Measurements from ENCODE around the gene DONSON.

The DONSON gene

GRCh38 chr21:33562389-33562788 lies 26.1 kb downstream of the DONSON start:
- no peak for DNase-seq (ENCODE audit: low read depth)

GRCh38 chr21:33561373-33561772 lies 27.1 kb downstream of the DONSON start:
- no peak for DNase-seq (ENCODE audit: low read depth)

GRCh38 chr21:33560965-33561364 lies 27.5 kb downstream of the DONSON start:
- DNase-seq (ENCODE audit: low read depth), result no peak

DNA sequence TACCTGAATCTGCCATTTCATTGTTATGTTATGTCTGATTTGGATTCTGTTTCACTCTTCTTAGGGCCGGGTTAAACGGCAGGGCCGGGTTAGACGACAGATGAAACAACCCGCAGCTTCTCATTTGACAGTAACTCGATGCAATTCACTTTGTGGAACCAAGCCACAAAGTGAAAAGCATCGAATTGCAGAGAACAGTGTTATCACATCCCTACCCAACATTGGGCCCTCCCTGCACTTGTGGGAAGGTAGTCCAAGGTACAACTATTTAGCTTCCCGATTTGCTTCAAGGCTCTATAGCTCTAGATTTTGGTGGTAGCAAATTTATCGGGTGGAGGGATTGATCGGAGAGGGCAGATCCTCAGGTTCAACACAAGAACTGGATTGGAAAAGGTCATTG lies 28.7 kb downstream of the DONSON start:
- DNase-seq (ENCODE audit: low read depth), result no peak

- no peak for DNase-seq (ENCODE audit: low read depth)
Observed at GRCh38 chr21:33558777-33559421, 29.6 kb downstream of the DONSON start.

- DNase-seq (ENCODE audit: low read depth), result no peak
Observed at GRCh38 chr21:33557447-33557846, 31.0 kb downstream of the DONSON start.

DNA sequence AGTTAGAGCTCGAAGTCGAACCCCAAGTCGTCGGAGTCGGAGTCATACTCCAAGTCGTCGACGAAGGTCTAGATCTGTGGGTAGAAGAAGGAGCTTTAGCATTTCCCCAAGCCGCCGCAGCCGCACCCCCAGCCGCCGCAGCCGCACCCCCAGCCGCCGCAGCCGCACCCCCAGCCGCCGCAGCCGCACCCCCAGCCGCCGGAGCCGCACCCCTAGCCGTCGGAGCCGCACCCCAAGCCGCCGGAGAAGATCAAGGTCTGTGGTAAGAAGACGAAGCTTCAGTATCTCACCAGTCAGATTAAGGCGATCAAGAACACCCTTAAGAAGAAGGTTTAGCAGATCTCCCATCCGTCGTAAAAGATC lies 33.5 kb downstream of the DONSON start:
- no peak for DNase-seq (ENCODE audit: low read depth)

DNA sequence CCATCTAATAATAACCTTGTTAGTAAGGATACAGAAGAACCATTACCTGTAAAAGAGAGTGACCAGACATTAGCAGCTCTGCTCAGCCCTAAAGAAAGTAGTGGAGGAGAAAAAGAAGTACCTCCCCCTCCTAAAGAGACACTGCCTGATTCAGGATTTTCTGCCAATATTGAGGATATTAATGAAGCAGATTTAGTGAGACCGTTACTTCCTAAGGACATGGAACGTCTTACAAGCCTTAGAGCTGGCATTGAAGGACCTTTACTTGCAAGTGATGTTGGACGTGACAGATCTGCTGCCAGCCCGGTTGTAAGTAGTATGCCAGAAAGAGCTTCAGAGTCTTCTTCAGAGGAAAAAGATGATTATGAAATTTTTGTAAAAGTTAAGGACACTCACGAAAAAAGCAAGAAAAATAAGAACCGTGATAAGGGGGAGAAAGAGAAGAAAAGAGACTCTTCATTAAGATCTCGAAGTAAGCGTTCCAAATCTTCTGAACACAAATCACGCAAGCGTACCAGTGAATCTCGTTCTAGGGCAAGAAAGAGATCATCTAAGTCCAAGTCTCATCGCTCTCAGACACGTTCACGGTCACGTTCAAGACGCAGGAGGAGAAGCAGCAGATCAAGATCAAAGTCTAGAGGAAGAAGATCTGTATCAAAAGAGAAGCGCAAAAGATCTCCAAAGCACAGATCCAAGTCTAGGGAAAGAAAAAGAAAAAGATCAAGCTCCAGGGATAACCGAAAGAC lies 34.1 kb downstream of the DONSON start:
- no peak for DNase-seq (ENCODE audit: low read depth)

DNA sequence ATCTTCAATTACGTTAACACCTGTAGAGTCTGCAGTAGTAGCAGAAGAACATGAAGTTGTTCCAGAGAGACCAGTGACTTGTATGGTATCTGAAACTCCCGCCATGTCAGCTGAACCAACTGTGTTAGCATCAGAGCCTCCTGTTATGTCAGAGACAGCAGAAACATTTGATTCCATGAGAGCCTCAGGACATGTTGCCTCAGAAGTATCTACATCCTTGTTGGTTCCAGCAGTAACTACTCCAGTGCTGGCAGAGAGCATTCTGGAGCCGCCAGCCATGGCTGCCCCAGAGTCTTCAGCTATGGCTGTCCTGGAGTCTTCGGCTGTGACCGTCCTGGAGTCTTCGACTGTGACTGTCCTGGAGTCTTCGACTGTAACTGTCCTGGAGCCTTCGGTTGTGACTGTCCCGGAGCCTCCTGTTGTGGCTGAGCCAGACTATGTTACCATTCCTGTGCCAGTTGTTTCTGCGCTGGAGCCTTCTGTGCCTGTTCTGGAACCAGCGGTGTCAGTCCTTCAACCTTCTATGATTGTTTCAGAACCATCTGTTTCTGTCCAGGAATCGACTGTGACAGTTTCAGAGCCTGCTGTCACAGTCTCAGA lies 35.4 kb downstream of the DONSON start:
- no peak for DNase-seq (ENCODE audit: low read depth)

- DNase-seq (ENCODE audit: low read depth), result no peak
Observed at GRCh38 chr21:33552093-33552998, 36.1 kb downstream of the DONSON start.

GRCh38 chr21:33551664-33552063 lies 36.8 kb downstream of the DONSON start:
- DNase-seq (ENCODE audit: low read depth), result no peak

- no peak for DNase-seq (ENCODE audit: low read depth)
Observed at GRCh38 chr21:33550772-33551660, 37.5 kb downstream of the DONSON start.

DNA sequence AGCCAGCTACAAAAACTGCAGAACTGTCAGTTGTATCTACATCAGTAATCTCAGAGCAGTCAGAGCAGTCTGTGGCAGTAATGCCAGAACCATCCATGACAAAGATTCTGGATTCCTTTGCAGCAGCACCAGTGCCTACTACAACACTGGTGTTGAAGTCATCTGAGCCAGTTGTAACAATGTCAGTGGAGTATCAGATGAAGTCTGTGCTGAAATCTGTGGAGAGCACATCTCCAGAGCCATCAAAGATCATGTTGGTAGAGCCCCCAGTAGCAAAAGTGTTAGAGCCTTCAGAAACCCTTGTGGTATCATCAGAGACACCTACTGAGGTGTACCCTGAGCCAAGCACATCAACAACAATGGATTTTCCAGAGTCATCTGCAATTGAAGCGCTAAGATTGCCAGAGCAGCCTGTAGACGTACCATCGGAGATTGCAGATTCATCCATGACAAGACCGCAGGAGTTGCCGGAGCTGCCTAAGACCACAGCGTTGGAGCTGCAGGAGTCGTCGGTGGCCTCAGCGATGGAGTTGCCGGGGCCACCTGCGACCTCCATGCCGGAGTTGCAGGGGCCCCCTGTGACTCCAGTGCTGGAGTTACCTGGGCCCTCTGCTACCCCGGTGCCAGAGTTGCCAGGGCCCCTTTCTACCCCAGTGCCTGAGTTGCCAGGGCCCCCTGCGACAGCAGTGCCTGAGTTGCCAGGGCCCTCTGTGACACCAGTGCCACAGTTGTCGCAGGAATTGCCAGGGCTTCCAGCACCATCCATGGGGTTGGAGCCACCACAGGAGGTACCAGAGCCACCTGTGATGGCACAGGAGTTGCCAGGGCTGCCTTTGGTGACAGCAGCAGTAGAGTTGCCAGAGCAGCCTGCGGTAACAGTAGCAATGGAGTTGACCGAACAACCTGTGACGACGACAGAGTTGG lies 38.4 kb downstream of the DONSON start:
- DNase-seq (ENCODE audit: low read depth), result no peak

- no peak for DNase-seq (ENCODE audit: low read depth)
Observed at GRCh38 chr21:33546086-33546485, 42.4 kb downstream of the DONSON start.

DNA sequence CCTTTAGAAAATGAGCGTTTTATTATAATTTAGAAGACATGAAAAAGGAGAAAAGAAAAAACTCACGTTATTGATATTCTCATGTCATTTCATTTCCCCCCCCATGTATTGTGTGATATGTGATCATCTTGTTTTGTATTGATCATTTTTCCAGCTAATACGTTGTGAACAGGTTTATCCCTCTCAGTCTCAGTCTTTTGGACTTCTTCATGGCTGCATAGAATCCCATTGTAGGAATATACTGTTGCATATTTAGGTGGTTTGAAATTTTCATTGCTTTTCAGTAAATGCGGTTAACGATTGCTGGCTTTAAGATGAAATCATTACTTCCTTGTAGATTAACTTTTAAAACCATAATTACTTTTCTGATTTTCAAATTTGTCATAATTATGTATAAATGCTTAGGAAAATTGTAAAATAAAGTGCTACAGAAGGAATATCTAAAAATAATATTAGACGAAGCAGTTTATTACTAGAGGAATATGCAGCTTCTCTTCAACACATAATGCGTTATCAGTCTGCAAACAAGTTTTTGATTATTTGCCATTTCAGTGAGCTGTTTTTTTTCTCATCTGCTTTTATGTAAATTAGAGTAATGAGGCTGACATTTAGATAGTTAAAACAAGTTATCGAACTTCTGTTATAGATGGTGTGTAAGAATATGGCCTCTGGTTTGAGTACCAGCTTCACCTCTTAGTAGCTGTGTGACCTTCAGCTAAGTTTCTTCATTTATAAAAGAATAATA lies 43.9 kb downstream of the DONSON start:
- DNase-seq (ENCODE audit: low read depth), result no peak

DNA sequence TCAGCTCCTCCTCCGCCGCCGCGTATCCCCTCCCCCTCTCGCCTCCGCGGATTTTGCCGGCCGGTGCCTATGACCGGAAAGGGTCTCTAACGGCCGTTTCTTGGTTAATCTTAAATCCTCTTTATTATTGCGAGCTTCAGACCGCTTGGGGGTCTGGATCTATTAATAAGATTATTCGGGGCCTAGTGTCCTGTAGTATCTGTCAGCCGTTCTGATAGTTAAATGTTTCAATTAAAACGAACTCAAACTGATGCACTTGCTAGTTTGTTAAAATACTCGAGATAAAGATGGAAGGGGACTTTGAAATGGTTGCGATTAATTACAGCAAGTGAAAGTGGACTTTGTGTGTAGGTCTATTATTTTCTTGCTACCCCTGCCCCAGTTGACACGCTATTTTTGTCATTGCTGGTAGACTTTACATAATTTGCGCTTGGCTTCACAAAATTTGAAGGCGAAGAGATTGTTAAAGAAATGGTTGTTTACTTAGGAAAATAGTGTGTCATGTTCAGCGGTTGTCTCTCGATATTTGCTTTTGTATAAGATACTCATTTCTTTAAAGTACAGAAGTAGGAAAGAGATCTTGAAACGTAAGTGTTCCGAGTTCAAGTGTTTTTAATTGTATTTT lies 44.9 kb downstream of the DONSON start:
- peak; percentile 52 for DNase-seq (ENCODE audit: low read depth)

DNA sequence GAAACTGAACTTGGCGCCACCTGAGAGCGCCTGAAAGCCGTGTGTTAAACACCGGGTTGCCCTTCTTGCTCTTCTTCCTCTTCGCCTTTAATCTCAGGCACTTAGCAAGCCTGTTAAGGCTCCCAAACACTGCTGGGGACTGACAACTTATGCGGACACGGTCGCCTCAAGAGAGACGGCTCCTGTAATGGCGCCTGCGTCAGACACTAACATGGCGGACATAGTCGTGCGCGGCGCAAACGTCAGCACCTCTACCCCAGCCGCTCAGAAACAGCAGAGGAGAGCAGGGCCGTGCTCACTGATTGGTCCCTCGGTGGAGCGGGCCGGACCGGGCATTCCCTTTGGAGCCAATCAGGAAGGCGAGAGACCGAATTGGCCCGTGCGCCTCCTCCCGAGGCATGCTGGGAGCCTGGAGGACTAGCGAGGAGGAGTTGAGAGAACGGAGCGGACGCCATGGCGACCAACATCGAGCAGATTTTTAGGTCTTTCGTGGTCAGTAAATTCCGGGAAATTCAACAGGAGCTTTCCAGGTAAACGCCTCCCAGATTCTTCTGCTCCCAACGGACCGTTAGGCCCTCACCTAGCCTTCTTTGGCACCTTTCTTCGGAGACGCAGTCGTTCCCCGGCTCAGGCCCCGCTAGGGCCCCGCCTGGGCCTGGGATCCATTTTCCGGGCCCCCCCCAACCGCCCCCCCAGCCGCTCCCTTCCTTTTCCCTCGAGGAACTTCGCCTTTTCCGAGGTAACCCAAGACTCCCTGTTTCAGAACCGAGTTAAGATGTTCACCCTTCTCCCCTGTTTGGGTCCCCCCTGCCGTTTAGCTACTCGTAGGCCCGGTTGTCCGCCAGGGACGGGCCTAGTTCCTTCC lies 45.6 kb downstream of the DONSON start, which contains the start of gene SON:
SON (plus strand) TSS at position 399 of the 865 bp plus-strand sequence; CDS start at position 454, 55 bp downstream.
- DNase-seq (ENCODE audit: low read depth), result peak; percentile 96
